HG02938 (cell line): ENCODE data around the gene PSENEN.
A peak's percentile ranks its signal among the peaks of the same experiment; 100 is the strongest.
"Not testable (repeated sequence)": the region's sequence is repeated elsewhere in the genome, so short reads cannot be mapped to it uniquely, and the experiment has no call there.

Source experiments
- ATAC-seq: cut with Tn5 transposase; IDR thresholded peaks from one replicate; pipeline ENCODE4 v1.9.1; 2021; ENCODE audit warnings: mild to moderate bottlenecking, moderate library complexity; ENCODE audit not compliant: unreplicated experiment

The PSENEN gene

DNA sequence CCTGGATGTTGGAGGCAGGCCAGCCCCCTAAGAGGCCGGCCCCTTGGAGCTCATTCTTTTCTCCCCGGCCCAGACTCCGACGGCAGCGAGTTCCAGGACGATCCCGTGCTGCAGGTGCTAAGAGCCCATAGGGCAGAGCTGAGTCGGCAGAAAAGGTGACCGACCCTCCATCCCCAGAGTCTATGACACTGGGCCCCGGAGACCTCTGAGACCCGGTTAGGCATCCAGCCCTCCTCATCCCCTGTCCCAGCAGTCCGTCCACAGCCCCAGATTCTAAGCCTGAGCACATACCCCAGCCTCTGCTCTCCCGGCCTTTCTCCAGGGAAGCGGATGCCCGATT is 22.6 kb downstream of the PSENEN start:
- no peak for ATAC-seq

DNA sequence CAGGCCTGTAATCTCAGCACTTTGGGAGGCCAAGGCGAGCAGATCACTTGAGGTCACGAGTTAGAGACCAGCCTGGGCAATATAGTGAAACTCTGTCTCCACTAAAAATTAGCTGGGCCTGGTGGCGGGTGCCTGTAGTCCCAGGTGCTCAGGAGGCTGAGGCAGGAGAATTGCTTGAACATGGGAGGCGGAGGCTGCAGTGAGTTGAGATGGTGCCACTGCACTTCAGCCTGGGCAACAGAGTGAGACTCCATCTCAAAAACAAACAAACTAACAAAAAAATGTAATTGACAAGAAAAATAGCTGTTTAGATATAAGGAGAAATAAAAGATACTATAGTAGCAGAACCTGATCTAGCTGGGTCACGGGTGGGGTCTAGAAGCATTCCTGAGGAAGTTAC is 26.9 kb downstream of the PSENEN start:
- not testable (repeated sequence) for ATAC-seq

DNA sequence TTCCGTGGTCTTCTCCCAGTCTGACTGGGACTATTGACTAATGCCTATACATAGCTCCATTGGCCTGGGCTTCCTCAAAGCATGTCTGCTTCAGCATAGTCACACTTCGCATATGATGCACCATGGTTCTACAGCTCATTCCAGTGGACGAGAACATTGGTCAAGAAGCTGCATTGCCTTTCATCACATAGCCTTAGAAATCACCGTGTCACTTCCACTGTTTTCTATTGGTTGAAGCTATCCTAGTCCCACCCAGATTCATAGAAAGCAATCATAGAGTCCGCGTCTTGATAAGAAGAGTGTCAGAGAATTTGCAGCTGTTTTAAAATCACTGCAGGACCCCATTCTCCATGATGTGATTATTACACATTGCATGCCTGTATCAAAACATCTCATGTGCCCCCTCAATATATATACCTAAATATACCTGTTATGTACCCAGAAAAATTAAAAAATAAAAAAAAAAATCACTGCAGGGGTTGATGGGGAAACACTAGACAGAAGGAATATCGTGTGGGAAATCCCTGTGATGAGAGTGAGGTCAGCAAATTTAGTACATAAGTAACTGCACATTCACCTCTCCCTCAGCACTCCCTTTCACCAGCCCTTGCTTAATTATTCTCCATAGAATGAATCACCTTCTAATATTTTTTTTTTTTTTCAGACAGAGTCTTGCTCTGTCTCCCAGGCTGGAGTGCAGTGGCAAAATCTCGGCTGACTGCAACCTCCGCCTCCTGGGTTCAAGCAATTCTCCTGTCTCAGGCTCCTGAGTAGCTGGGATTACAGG is 27.8 kb downstream of the PSENEN start:
- no peak for ATAC-seq

DNA sequence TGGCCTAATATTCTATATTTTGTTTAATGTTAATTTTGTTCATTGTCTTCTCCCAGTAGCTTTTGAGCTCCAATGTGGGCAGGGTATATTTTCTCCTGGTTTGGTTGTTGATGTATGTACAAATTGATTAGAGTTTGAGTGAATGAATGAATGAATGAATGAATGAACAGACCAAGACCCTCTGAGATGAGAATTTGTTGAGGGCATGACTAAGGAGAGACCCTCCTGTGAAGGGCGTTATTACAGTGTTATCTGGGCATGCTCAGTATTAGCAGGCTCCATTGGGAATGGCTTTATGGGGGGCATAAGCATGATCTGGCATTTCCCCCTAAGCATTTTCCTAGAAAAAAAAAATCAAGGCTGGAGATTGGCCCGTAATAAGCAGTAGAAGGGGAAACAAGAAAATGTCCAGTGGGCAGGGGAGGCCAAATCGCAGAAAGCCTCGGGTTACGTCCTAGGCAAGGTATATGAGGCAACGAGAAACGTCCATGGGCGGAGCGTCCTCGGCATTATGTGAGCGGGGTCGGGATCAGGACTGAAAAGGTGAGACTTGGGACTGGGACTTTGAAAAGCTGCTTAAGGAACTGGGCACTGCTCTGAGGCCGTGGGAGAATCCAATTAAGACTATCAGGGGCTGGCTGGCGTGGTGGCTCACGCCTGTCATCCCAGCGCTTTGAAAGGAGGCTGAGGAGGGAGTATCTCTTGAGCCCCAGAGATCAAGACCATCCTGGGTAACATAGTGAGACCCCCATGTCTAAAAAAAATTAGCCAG is 29.0 kb downstream of the PSENEN start:
- ATAC-seq = no peak

DNA sequence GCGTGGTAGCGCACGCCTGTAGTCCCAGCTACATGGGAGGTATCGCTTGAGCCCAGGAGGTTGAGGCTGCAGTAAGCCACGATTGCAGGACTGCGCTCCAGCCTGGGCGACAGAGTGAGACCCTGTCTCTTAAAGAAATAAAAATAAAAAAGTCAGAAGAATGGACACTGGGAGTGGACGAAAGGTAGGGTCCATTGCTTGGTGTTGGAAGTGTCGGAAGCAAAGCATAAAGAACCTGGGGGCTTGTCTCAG is 29.5 kb downstream of the PSENEN start:
- no peak for ATAC-seq

DNA sequence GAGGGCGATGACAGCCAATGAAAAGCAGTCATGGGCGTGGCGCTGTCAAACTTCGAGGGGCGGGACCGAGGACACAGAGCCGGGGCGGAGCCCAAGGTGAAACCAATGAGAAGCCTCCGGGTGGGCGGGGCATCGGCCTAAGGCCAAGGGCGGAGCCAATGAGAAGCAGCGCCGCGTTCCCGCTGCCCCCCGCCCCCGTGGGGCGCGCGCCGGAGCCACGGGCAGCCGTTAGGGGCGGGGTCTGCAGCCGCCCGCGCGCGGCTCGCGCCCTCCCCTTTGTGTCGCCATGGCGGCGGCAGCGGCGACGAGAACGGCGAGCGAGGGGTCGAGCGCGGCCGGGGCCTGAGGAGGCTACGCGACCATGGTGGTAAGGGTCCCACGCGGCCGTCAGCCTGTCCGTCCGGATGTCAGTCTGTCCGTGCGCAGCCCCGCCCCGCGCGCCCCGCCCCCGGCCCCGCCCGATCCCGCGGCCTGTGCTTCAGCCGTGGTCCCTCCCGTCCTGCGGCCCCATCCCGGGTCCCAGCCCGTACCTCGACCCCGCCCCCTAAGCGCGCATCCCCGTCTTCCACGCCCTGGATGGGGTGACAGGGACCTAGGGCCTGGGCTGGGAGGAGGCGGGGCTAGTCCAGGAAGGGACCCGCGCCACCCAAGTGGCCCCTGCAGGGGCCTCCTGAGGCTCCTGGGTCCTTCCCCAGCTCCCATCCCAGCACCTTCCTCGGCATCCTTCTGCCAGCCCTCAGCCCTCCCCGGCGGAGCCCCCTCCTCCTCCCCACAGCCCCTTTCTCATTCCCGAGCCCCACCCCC is 30.0 kb downstream of the PSENEN start, which contains the start of gene ARHGAP33:
Gene ARHGAP33 (plus strand): TSS at position 267 of the 804 bp plus-strand sequence. CDS start 95 bp downstream, at position 362.
- peak; percentile 90 for ATAC-seq

DNA sequence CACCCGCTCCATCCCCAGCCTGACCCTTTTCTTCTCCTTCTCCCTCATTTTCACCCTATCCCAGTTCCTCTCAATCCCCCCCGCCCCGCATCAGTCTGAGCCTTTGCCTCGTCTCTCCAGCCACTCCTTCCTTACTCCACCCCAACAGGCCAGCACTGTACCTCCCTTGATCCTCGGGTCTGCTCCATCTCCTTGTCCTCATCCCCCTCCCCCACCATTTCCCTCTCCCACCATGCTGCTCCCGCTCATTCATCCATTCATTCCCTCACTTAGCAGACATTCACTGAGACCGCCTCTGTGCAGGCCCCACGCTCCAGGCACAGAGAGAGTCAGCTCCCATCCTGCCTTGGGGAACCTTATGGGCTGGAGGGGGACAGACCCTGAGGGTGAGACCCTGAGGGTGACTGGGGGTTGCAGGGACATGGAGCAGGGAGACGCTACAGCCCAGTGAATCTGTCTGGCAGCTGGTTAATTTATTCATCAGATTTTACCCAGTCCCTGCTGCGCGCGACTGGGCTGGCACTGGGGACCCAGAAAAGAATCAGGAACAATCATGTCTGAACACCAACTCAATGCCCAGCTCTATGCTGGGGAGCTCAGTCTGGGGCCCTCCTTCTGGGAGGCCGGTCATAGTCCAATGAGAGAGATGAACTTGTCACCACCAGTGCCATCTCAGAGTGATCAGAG is 30.8 kb downstream of the PSENEN start:
- ATAC-seq = no peak

DNA sequence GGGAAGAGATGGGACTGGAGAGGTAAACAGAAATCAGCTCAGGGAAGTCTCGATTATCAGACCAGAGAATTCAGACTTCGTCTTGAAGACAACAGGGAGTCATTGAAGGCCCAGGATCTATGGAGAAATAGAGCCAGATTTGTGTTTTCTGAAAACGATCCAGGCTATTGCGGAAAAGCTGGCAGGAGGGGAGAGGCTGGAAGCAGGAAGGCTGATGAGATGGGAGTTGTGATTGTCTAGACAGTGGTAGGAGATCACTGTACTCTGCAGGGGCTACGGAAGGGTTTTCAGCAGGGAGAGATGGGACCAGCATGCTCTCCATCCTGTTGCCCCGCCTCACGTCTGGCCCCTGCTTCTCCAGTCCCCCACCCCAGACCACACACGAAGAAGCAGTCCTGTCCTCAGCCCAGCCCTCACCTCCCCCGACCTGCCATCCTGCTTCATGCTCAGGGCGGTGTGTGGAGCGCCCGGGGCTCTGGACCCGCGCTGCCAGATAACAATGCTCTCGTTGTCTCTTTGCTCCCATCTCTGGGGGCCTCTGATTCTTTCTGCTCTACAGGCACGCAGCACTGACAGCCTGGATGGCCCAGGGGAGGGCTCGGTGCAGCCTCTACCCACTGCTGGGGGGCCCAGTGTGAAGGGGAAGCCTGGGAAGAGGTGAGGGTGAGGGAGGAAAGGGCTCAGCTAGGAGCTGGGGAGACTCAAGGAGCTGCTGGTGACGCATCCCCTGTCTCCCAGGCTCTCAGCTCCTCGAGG is 31.8 kb downstream of the PSENEN start:
- ATAC-seq = no peak

DNA sequence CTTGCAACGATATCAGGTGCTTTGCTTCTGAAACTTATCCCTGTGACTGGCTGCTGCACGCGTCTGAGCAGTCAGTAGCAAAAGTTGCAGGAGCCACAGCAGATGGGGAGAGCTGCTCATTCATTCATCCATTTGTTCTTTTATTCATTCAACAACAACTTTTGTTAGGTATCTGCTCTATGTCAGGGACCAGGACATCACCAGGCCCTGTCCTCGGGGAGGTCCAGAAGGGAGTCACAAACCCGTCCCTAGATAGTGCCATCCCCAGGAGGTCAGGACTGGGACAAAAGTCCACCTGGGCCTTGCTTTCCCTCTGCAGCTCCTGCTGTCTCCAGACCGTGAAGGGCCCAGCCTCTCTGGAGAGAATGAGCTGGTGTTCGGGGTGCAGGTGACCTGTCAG is 32.5 kb downstream of the PSENEN start:
- ATAC-seq = no peak

DNA sequence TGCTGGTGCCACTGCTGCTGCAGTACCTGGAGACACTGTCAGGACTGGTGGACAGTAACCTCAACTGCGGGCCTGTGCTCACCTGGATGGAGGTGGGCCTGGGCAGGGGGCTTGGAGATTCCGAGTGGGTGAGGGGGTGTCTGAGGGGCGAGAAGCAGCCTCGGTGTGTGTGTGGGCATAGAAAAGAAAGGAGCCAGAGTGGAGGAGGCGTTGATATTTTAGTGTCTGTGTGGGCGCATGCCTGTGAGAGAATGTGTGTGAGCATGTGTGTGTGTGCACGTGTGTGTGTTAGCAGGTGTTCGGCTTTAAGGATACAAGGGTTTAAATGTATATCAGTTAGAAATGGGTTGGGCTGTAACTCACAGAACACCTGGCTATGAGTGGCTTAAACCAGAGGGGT is 33.6 kb downstream of the PSENEN start:
- no peak for ATAC-seq

DNA sequence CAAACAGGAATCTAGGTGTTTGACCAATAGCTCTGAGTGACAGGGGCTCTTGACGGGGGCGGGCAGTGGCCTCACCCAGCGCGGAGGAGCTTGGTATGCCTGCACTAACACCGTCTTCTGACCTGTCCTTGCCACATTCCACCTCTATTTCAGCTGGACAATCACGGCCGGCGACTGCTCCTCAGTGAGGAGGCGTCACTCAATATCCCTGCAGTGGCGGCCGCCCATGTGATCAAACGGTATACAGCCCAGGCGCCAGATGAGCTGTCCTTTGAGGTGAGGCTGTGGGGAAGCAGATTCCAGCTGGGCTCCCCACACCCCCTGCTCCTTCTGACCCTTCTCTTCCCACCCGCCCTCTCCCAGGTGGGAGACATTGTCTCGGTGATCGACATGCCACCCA is 34.6 kb downstream of the PSENEN start:
- ATAC-seq = no peak

DNA sequence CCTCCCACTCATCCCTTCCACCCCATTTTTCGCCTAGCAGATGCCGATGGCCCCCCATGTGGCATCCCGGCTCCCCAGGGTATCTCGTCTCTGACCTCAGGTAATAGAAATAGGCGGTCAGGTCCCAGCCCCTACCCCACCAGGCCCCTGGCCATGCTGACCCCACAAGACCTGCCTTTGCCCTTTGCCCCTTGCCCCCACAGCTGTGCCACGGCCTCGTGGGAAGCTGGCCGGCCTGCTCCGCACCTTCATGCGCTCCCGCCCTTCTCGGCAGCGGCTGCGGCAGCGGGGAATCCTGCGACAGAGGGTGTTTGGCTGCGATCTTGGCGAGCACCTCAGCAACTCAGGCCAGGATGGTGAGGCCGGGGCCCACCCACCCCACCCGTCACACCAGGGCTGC is 35.3 kb downstream of the PSENEN start:
- no peak for ATAC-seq

DNA sequence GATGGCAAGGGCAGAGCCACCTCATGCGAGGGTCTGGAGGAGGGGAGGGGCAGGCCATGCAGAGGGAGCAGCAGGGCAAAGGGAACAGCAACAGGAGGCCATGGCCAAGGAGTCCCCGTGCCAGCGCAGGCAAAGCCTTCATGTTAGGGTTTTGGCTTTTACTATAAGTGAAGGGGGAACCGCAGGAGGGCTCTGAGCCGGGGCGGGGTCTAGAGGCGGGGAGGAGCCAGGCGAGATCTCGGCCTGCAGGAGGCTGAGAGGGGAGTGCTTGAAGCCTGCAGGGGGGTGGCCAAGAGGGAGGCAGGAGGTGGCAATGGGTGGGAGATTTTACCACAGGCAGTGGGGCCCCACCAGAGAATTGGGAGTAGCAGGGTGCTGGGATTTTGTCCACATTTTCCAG is 36.2 kb downstream of the PSENEN start:
- ATAC-seq = no peak

DNA sequence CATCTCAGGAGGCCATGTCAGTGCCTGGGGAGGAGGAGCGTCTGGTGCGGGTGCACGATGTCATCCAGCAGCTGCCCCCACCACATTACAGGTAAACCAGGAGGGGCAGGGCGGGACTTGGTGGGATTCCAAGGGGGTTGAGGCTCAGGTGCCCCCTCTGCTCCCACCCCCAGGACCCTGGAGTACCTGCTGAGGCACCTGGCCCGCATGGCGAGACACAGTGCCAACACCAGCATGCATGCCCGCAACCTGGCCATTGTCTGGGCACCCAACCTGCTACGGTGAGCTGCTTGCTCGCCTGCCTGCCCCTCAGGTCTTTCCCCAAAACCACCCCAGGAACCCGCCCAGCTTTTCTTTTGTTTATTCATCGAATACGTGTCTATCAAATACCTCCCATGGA is 37.1 kb downstream of the PSENEN start:
- no peak for ATAC-seq

DNA sequence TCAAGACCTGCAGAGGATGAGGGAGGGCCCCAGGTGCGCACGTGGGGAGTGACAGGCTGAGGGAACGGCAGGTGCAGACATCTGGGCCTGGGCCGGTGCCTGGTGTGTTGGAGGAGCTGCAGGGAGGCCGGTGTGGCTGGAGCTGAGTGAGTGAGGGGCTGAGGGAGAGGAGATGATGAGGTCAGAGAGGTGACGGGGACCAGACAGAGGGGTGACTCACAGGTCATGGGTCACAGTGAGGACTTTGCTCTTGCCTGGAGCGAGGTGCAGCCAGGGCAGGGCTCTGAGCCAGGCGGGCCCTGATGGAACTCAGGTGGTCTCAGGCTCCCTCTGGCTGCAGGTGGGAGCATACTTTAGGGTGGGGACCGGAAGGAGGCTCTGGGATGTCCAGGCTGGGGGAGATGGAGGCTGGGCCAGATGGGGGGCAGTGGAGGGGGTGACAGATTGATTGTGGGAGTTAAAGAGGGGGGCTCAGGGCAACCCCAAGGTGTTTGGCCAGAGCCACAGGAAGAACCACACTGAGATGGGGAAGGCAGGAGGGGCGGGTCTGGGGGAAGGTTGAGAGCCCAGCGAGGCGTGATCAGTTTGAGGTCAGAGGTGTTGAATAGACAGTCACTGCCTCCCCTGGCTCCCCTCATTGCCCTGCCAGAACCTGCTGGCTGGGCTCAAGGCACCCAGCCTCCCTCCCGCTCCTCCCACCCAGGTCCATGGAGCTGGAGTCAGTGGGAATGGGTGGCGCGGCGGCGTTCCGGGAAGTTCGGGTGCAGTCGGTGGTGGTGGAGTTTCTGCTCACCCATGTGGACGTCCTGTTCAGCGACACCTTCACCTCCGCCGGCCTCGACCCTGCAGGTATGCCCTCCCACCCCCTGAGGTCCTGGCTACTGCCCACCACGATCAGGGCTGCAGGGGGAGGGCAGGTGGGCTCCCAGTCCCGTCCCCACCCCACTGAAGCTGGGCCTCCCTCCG is 38.3 kb downstream of the PSENEN start:
- no peak for ATAC-seq

DNA sequence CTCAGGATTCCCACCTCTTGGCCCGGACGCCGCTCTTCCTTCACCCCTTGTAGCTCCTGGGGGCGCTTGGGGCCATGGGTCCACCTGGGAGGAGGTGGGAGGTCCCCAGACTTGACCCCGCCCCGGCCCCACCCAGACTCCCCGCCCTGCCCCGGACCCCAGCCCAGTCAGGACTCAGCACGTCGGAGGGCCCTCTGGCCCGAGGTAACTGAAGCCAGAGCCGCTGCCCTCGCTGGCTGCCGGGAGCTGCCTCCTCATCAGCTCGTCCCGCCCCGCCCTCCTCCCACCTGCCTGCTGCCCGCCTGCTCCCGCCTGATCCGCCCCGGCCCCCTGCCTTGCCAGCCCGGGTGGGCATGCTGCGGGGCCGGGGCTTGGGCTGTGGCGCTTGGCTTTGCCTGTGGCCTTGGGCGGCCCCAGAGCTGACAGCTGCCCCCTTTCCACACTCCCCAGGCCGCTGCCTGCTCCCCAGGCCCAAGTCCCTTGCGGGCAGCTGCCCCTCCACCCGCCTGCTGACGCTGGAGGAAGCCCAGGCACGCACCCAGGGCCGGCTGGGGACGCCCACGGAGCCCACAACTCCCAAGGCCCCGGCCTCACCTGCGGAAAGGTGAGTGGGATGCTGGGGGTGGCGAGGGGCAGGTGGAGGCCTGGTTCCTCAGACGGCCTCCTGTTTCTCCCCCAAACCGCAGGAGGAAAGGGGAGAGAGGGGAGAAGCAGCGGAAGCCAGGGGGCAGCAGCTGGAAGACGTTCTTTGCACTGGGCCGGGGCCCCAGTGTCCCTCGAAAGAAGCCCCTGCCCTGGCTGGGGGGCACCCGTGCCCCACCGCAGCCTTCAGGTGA is 39.3 kb downstream of the PSENEN start:
- ATAC-seq = no peak

DNA sequence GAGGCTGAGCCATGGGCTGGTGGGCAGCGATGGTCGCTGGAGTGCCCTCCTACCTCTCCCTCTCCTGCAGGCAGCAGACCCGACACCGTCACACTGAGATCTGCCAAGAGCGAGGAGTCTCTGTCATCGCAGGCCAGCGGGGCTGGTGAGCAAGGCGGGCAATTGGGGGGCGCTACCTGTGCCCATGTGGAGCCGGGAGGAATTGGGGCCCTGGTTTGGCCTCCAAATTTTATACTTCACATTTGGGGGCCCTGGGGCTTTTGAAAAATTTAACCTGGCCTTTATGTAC is 39.8 kb downstream of the PSENEN start:
- ATAC-seq = no peak

DNA sequence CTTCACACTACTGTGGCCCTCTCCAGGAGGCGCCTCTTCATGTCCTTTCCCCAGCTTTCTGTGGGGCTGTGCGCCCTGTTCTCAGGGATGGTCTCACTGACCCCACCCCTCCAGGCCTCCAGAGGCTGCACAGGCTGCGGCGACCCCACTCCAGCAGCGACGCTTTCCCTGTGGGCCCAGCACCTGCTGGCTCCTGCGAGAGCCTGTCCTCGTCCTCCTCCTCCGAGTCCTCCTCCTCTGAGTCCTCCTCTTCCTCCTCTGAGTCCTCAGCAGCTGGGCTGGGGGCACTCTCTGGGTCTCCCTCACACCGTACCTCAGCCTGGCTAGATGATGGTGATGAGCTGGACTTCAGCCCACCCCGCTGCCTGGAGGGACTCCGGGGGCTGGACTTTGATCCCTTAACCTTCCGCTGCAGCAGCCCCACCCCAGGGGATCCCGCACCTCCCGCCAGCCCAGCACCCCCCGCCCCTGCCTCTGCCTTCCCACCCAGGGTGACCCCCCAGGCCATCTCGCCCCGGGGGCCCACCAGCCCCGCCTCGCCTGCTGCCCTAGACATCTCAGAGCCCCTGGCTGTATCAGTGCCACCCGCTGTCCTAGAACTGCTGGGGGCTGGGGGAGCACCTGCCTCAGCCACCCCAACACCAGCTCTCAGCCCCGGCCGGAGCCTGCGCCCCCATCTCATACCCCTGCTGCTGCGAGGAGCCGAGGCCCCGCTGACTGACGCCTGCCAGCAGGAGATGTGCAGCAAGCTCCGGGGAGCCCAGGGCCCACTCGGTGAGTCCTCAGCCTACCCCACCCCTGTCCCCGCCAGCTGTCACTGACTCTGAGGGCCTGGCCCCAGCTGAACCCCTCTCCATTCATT is 41.1 kb downstream of the PSENEN start:
- no peak for ATAC-seq
